HG02610 (cell line): ENCODE measurements around the gene GYPC.
"Not testable (repeated sequence)": the region's sequence is repeated elsewhere in the genome, so short reads cannot be mapped to it uniquely, and the experiment has no call there.

Experiments used
- ATAC-seq: cut with Tn5 transposase; IDR thresholded peaks from one replicate; pipeline ENCODE4 v1.9.1; 2021; ENCODE audit warnings: mild to moderate bottlenecking, moderate library complexity; ENCODE audit not compliant: unreplicated experiment

The GYPC gene

DNA sequence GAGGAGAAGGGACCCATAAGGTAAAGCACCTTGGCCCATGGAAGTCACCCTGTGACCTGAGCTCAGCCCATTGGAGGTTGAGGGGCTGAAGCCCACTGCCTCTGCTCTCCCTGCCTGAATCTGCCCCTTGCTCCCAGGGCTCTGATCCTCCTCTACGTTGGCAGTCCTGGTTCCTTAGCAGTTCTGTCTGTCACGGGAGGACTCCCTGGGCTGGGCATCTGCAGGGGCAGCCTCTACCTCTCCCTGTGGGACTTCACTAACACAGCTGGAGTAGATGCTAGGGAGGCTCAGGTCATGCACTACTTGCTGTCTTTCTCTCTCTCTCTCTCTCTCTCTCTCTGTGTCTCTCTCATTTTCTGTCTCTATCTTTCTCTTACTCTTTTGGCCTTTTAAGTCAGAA is 8.7 kb downstream of the GYPC start:
- peak; percentile 32 for ATAC-seq

DNA sequence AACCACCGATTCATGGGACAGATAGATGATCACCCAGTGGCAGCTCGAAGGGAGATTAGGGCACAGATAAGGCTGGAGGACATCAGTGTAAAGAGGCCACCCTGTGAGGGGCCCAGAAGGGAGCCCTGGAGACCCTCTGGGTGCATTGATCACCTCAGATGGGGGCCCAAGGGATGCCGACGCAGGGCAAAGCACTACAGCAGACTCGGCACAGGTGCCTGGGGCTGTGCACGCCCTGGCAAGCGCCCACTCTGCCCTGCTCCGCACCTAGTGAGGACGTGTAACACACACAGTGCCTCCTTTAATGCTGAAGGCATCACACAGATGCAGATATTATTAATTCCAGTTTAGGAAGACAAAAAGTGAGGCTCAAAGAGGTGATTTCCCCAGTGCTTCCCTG is 9.5 kb downstream of the GYPC start:
- ATAC-seq: no peak

DNA sequence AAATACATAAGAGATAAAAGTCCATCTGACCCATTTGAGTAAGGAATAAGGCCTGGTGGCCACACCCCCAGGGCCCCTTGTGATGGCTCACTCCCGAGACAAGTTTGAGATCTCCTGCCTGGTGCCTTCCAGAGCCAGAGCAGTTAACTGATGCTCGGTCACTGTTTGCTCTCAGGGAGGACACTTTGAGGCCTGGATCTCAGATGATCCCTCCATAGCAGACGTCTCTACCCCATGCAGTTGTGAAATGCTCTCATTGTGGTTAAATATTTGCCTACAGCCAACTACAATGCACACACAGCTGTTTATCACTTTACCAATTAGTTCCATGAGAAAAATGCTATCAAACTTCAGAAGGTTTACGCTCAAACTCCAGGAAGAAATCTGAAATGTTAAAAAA is 12.3 kb downstream of the GYPC start:
- no peak for ATAC-seq

DNA sequence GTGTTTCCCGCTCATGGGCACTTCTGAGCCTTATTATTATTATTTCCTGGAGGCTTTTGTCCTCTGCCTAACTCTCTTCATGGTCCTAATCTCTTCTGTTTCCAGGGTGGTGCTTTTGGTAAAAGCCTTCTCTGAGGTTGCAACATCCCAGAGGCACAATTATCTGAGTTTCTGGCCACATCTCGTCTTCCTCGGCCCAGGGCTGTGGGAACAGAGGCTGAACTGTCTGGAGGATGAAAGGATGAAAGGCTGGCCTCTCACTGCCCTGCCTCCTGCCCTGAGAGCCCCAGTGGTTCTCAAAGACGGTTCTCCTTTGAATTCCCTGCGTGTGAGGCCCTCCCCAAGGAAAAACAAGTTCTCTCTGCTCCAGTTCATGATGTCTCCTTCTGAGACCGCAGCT is 13.8 kb downstream of the GYPC start:
- no peak for ATAC-seq

DNA sequence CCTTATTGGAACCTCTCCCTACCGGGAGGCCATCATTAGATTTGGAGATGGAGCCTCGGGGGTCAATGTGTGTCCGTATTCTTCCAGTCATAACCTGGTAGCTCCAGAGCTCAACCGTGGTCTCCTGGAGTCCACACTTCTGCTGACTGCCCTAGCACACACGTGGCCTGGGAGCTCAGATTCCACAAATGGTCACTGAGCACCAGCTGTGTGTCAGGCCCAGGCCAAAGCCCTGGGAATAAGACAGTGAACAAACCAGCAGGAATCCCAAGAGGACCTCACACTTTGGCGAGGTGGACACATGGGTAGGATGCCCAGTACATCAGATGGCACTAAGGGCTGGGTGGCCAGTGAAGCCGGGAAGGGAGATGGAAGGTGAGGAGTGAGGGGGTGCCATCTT is 15.5 kb downstream of the GYPC start:
- ATAC-seq: no peak

DNA sequence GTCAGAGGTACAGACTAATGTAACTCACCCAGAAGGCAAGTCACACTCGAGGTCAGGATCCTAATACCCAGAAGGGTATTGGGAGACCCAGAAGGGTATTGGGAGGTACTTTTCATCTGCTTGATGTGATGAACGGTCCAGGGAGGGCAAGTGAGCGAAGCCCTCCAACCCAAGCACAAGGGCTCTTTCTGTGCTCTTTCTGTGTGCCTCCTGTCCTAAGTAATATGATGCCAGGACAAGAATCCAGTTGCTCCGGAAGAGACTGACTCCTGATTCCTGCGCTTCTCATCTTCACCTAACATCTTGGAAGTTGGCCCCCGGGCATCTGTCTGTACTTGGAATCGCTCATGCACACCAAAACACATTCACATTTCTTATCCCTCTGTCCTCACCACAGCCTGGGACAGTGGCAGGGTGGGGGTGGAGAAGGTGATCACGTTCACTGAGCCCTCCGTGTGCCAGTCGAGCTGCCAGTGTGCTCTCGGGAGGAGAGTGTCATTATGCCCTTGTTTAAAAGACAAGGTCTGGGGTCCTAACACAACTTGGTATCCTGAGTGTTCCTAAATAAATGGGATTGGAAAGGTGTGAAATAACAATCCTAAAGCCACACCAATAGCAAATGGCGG is 17.1 kb downstream of the GYPC start:
- no peak for ATAC-seq

DNA sequence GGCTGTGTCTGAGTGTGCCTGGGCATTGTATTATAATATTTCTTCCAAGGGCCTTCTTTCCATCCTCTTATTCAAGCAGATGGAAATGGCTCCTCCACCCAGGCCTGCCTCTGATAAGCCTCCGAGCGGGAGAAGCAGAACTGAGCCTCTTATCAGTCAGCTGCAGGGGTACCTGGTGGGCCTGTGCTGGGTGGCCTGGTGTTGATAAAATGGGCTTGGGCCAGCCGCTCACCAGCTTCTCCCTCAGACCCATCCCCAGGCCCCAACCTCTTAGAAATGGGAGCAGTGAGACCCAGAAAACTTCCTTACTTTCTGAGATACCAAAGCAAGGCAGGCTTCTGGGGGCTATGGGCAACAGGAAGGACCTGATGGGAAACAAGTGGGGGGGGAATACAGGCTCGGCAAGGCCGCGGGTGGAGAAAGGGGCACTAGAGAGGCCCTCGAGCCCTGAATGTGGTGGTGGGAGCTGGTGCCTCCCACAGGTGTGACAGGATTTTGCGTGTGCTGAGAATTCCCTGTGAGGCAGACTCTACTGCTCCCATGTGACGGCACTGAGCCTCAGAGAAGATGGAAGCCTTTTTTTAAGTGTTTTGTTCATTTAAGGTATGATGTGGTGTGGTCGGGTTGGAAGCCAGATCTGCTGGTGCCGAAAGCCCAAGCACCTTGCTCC is 18.3 kb downstream of the GYPC start:
- no peak for ATAC-seq

DNA sequence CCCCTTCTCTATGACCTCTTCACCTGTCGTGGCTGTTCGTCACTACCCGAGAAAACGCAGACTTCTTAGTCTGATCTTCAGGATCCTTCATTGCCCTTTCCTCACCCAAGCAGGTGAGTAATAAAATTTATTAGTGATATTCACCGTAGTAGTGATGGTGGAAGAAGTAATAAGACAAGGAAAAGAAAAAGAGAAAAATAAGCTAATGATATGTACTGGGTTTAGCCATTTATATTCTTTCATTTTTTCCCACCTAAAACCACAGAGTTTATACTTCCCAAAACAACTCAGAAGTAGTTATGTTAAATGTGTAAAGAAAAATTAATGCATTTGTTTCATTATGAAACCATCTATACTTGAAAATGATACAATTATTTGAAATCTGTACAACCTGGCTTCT is 19.7 kb downstream of the GYPC start:
- ATAC-seq: no peak

DNA sequence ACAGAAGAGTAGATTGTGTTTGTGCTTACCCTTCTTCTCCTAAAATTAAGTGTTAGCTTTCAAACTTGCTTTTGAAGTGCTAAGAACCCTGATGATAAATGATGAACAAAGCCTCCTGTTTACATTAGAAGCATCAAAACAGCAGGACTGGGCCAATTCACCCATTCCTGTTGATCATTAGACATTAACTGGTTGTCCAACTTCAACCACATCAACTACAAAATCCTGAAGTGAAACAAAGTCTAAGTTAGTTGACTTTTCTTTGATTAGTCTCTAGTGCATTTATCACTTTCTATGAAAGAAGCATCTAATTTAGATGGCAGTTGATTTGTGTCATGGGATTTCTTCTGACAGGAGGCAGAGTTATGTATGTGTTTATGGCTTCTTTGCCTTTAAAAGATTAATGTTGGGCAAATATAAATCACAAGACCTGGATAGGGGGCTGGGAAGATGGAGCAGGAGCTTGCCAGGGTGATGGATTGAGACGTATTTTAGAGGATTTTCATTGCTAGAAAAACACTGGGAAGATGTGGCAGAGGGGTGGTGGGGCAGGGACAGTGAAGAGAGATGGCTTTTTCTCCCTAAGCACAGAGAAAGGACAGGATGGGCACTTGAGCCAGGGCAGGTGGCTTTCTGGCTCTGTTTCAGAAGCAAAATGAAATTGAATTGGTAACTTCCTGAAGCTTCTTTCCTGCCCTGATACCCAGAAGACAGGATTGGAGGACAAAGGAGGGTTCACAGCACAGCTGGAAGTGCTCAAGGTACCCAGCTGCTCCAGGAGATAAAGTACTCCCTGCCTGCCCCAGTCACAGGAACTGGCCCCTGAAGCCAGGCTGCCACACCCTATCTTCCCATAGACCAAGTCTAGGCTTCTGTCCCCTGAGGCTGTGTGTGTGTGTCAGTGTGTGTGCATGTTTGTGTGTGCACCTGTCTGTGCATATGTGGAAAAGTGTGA is 20.5 kb downstream of the GYPC start:
- no peak for ATAC-seq

DNA sequence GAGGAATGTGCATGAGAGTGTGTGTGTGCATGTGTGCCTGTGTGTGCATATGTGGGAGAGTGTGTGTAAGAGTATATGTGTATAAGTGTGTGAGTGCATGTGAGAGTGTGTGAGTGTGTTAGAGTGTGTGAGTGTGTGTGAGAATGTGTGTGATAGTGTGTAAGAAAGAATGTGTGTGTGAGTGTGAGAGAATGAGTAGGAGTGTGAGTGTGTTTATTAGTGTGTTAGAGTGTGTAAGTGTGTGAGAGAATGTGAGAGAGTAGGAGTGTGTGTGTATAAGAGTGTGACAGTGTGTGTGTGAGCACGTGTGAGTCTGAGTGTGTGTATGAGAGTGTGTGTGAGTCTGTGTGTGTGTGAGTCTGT is 21.2 kb downstream of the GYPC start:
- no peak for ATAC-seq

DNA sequence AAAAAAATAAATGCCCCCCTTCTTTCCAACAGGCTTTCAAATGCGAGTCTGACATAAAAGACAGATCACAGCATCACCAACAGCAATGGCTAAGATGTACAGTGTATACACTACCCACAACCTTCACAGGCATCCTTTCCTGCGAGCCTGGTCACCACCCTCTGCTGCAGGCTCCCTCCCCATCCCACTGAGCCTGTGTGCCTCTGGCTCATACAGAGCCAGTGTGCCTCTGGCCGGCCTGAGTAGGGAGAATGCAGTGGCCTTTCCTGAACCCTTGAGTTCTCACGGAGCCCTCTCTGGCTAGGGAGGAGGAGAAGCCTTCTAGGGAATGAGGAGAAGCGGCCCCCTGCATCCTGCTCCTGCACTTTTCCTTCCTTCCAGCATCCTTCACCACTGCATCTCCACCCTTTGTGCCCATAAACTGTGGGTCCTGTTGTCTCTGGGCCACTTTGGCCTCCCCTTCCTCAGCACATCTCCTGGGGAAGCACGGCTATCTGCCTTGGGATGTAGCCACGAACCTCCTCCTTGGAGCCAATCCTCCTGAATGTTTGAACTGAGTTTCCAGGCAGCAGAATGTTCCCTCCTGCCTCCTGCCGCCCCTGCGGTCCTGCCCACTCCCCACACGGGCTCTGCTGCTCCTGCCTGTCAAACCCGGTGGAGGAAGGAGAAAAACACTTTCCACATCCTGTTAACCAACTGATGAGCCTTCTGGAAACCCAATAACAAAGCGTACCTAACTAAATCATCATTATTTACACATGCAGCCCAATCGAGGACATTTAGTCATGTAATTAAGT is 22.5 kb downstream of the GYPC start:
- no peak for ATAC-seq

DNA sequence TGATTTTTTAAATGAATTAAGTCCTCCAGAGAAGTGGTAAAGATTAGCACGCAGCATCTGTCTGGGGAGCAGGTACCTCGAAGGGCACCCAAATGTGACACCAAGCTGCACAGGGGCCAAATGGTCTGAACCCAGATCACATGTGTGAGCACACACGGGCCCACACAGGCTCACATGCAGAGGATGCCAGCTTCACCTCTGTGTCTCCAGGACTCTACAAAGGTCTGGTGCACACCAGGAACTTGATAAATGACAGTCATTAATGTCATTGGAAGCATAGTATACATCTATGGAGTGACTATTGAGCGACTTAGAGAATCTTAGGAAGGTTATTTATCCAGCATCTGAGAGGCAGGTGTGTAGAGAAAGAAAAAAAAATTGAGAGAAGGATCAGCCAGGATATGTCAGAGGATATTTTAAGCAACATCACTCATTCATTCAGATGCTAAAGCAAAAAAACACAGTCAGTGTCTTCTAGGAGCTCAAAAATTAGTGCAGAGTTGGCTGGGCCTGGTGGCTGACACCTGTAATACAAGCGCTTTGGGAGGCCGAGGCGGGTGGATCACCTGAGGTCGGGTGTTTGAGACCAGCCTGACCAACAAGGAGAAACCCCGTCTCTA is 23.2 kb downstream of the GYPC start:
- no peak for ATAC-seq

DNA sequence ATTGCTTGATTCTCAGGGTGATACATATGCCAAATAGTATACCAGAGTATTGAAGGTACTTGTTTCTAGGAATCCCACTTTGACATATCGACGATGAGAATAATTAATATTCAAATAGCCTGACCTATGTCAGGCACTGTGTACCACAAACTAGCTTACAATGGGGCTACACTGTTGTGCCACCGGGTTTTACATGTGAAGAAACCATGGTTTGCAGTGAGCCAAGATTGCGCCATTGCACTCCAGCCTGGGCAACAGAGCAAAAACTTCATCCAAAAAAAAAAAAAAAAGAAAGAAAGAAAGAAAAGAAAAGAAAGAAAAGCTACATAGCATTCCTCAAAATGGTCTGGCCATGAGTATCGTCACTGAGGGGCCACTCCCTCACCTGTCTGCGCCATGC is 25.5 kb downstream of the GYPC start:
- no peak for ATAC-seq

DNA sequence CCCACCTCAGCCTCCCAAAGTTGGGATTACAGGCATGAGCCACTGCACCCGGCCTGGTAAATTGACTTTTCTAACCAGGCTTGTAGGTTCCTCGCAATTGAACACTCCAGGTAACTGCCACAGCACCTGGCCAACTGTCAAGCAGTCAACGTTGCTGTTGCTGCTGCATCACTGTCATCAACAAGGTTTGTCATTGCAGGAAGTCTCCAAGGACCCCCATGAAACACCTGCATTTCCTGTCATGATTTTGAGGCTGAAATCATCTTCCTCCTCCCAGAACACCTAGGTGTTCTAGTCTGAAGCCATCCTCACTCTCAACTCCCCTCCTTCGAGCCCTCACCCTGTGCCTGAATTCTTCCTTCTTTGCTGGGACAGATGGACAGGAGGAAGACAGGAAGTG is 29.7 kb downstream of the GYPC start:
- no peak for ATAC-seq

DNA sequence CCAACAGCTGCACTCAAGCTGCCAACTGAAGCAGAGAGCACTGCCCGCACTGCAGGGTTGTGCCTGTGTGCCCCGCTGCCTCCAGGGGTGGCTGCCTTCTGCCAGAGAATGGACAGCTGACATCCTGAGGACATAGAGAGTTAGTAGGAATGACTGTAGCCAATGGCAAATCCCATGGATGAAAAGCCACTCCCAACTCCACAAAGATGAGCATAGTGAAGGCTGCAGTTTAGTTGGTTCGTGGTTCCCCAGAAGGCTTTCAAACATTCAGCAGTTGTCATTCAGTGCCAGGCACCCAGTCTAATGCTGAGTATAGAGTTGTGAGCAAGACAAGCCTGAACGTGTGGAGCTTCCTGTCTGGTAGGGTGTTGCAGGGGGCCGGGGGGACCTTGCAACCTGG is 30.3 kb downstream of the GYPC start:
- ATAC-seq: no peak

DNA sequence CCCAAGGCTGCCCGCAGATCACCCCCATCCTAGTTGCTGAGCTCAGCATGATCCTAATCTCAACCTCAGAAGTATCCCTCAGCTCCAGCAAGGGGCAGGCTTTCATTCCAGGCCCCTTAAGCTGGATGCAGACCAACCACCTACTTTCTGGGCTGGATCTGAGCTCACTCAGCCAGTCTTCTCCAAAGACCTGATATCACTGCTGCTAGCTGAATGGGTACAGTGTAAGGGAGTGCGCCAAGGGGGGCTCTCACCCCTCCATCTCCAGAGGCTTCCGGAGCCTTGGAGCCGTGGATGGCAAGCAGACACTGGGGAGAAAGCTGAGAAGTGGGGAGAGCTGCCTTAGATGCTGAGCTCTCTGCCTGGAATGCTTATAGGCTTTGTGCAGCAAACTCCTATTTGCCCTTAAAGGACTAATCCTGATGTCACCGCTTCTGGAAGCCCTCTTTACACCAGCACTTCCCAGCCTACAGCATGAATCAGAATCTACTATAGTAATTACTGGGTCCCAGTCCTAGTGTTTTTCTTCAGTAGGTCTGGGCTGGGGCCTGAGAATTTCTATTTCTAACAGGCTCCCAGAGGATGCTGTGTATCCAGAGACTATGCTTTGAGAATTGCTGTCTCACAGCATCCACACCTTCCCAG is 31.0 kb downstream of the GYPC start:
- no peak for ATAC-seq

DNA sequence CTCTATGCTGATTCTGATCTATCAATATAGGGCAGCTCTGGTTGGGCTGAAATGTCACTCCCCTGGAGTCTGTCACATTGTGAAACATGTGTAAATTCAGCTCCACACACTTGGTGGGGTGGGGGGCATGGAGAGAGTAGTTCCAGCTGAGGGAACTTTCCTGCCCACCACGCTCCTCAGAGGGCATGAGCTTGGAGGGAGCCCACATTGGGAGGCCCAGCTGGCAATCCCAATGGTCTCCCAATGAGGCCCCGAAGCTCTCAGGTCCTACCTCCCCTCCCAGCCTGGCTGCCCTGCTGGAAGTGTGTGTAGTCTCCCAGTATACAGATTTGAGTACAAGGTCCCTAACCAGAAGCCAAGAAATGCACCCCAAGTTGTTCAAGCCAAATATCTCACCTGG is 31.5 kb downstream of the GYPC start:
- ATAC-seq: no peak

DNA sequence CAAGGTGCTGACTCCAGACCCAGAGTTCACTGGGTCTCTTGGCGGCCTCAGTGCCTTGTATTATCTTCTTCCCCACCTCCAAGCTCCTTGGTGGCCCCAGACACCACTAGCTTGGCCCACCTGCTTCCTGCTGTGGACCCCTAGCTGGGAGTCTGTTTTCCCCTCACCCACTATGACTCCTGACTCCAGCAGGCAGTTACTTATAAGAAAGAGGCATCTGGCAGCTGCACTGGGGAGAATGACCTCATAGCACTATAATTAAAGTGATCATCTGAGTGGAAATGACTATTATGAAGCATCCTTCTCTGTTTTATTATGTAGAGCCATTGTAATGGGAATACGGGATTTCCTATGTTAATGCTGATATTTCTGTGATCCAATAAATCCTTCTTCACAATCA is 32.6 kb downstream of the GYPC start:
- not testable (repeated sequence) for ATAC-seq

DNA sequence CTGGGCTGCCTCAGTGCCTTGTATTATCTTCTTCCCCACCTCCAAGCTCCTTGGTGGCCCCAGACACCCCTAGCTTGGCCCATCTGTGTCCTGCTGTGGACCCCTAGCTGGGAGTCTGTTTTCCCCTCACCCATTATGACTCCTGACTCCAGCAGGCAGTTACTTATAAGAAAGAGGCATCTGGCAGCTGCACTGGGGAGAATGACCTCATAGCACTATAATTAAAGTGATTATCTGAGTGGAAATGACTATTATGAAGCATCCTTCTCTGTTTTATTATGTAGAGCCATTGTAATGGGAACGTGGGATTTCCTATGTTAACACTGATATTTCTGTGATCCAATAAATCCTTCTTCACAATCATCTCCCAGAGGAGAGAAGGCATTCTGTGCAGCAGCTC is 36.3 kb downstream of the GYPC start:
- not testable (repeated sequence) for ATAC-seq

DNA sequence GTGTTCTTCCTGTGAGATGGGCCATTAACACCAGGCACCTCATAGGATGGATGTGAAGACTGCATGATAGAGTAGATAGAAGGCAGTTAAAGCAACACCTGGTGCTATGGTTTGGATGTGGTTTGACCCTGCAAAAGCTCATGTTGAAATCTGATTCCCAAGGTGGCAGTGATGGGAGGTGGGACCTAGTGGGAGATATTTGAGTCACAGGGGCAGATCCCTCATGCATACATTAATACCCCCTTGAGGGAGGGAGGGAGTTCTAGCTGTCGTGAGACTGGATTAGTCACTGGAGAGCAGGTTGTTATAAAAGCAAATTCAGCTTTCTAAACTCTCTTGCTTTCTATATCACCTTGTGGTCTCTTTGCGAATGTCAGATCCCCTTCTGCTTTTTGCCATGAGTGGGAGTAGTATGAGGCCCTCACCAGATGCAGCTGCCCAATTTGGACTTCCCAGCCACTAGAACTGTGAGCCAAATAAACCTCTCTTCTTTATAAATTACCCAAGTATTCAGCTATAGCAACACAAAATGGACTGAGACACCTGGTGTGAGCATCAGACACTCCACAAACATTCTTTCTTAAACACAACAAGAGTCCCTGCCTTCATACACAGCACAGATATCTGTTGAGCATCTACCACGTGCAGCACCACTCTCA is 37.1 kb downstream of the GYPC start:
- not testable (repeated sequence) for ATAC-seq
